Loucy (cell line): Measurements from ENCODE around the gene USF2.

Experiments
- EZH2phosphoT487 ChIP-seq: fragments of 200-600 bp; IDR thresholded peaks from 2 replicates; pipeline ENCODE4 v1.6.1; 2018; ENCODE audit warnings: antibody characterized with exemption, mild to moderate bottlenecking, moderate library complexity, borderline replicate concordance
- TF ChIP-seq, protein P1 (sequence below): fragments of 200-600 bp; sonication (generic); conservative IDR thresholded peaks from 2 replicates; pipeline ENCODE4 v1.5.1; 2014; ENCODE audit warnings: mild to moderate bottlenecking, antibody characterized with exemption, low read length

DNA sequence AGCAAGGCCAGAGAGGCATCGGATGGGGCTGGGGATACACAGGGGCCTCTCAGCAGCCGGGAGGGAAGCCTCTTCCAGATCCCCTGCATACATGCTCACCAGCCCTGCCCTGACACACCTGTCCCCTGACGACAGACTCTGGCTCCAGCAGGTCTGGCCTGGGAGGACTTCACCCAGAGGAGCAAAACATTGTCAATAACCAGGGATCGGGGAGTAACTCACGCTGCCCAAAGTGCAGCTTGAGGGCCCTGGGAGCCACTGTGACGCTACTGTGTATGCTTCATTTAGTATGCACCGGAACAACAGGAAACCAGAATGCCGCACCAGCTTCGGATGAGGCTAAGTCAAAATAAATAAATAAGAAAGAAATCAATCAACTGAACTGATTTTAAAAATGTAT is 47.8 kb downstream of the USF2 start:
- TF ChIP-seq, protein P1, sequence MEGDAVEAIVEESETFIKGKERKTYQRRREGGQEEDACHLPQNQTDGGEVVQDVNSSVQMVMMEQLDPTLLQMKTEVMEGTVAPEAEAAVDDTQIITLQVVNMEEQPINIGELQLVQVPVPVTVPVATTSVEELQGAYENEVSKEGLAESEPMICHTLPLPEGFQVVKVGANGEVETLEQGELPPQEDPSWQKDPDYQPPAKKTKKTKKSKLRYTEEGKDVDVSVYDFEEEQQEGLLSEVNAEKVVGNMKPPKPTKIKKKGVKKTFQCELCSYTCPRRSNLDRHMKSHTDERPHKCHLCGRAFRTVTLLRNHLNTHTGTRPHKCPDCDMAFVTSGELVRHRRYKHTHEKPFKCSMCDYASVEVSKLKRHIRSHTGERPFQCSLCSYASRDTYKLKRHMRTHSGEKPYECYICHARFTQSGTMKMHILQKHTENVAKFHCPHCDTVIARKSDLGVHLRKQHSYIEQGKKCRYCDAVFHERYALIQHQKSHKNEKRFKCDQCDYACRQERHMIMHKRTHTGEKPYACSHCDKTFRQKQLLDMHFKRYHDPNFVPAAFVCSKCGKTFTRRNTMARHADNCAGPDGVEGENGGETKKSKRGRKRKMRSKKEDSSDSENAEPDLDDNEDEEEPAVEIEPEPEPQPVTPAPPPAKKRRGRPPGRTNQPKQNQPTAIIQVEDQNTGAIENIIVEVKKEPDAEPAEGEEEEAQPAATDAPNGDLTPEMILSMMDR = no peak
- no peak for TF ChIP-seq EZH2phosphoT487
